Endothelial cell of umbilical vein (primary cell): ENCODE measurements around the gene RAB44. TPM values are rescaled to one million over a fixed set of nuclear protein-coding genes. Genes with fewer than 3 reads are reported as not detected.

Source experiments
- BruUV-seq: library from RNA; stranded (reverse); fragments of 400-500 nt; replicated peaks from 2 replicates; lab custom pipeline; 2021; lab: Mats Ljungman, UMichigan
- CTCF ChIA-PET: fragments of 300-600, 350-600 bp; sonication (Branson Sonifier 250); formaldehyde crosslinking; loops from one replicate; lab custom pipeline; 2021; ENCODE audit warnings: antibody characterized with exemption, inconsistent platforms; lab: Charles Lee
- POLR2A ChIA-PET: fragments of 300-600, 350-600 bp; sonication (Branson Sonifier 250); formaldehyde crosslinking; loops from one replicate; lab custom pipeline; 2021; ENCODE audit warnings: antibody characterized with exemption, inconsistent platforms; lab: Charles Lee
- DNase-seq: peaks from one replicate; pipeline ENCODE4 v3.0.0-alpha.2; 2011; ENCODE audit warnings: low read depth, low spot score
- FAIRE-seq: peaks from 2 replicates; lab custom pipeline; 2011; peaks lifted over from hg19 to GRCh38; lab: Jason Lieb, UNC
- H2AFZ ChIP-seq: 2 replicates; pipeline ENCODE4 v1.6.0; 2012; ENCODE audit warnings: low read depth, low read length, control low read depth, inconsistent platforms
- H3K27ac ChIP-seq: 2 replicates; pipeline ENCODE4 v1.5.1; 2011; ENCODE audit warnings: low read depth, mild to moderate bottlenecking, control low read depth, low read length, moderate library complexity; ENCODE audit not compliant: insufficient read depth
- H3K27me3 ChIP-seq, 2 experiments: 2 replicates each; pipeline versions ENCODE4 v1.6.0 to v1.6.1; 2011; ENCODE audit warnings: low read length in 2 of 2, mixed read lengths in 1 of 2; ENCODE audit not compliant: control insufficient read depth in 2 of 2, insufficient read depth in 2 of 2
- H3K36me3 ChIP-seq, 2 experiments: 2 replicates in 1 of 2; 3 replicates in 1 of 2; pipeline ENCODE4 v1.5.1; 2011; ENCODE audit warnings: low read length in 2 of 2, mild to moderate bottlenecking in 1 of 2, moderate library complexity in 1 of 2; ENCODE audit not compliant: control insufficient read depth in 2 of 2, insufficient read depth in 2 of 2; ENCODE audit errors: extremely low read depth in 1 of 2
- H3K4me1 ChIP-seq: 3 replicates; pipeline ENCODE4 v1.5.1; 2011; ENCODE audit warnings: mild to moderate bottlenecking, low read length; ENCODE audit not compliant: control insufficient read depth, insufficient read depth; ENCODE audit errors: extremely low read depth
- H3K4me2 ChIP-seq: 2 replicates; pipeline ENCODE4 v1.6.1; 2011; ENCODE audit warnings: low read length, control low read depth, mixed read lengths; ENCODE audit not compliant: insufficient read depth
- H3K4me3 ChIP-seq, 3 experiments: fragments of 200-600 bp in 1 of 3; sonication (generic), shearing (Covaris generic) in 1 of 3; replicated peaks in 1 of 3; 2 replicates each; pipeline ENCODE4 v1.5.1; 2011 to 2016; ENCODE audit warnings: control low read depth in 3 of 3, low read length in 3 of 3, mild to moderate bottlenecking in 2 of 3, inconsistent platforms in 1 of 3, low read depth in 1 of 3, moderate library complexity in 1 of 3; ENCODE audit not compliant: insufficient read depth in 1 of 3
- H3K79me2 ChIP-seq: 2 replicates; pipeline ENCODE4 v1.6.0; 2012; ENCODE audit warnings: low read length, inconsistent platforms; ENCODE audit not compliant: control insufficient read depth, insufficient read depth
- H3K9ac ChIP-seq: replicated peaks from 2 replicates; pipeline ENCODE3; 2011; ENCODE audit warnings: low read length, control low read depth; ENCODE audit not compliant: insufficient read depth; ENCODE audit errors: extremely low read depth
- H3K9me1 ChIP-seq: replicated peaks from 3 replicates; pipeline ENCODE4 v1.6.0; 2011; ENCODE audit warnings: mild to moderate bottlenecking, low read length; ENCODE audit not compliant: control insufficient read depth, insufficient read depth; ENCODE audit errors: extremely low read depth
- H3K9me3 ChIP-seq: replicated peaks from 2 replicates; pipeline ENCODE4 v1.5.1; 2012; ENCODE audit warnings: low read length, inconsistent platforms; ENCODE audit not compliant: control insufficient read depth, insufficient read depth
- H4K20me1 ChIP-seq: replicated peaks from 2 replicates; pipeline ENCODE3; 2011; ENCODE audit warnings: mild to moderate bottlenecking, low read length; ENCODE audit not compliant: control insufficient read depth, insufficient read depth; ENCODE audit errors: extremely low read depth
- EZH2 ChIP-seq: IDR thresholded peaks from 2 replicates; pipeline ENCODE4 v1.6.1; 2012; ENCODE audit warnings: borderline replicate concordance, low read depth, mild to moderate bottlenecking, moderate library complexity, low read length, inconsistent platforms; ENCODE audit not compliant: severe bottlenecking
- FOS ChIP-seq: IDR thresholded peaks from 2 replicates; pipeline ENCODE4 v1.6.1; 2011; ENCODE audit warnings: mild to moderate bottlenecking, low read length, moderate library complexity, borderline replicate concordance; ENCODE audit not compliant: insufficient read depth
- GATA2 ChIP-seq: IDR thresholded peaks from 2 replicates; pipeline ENCODE4 v1.7.0; 2011; ENCODE audit warnings: low read depth, mild to moderate bottlenecking, moderate library complexity, mixed read lengths, low read length; ENCODE audit not compliant: insufficient read length, insufficient read depth
- JUN ChIP-seq: IDR thresholded peaks from 2 replicates; pipeline ENCODE4 v1.6.1; 2011; ENCODE audit warnings: borderline replicate concordance, low read depth; ENCODE audit not compliant: insufficient read length, insufficient read depth
- MYC ChIP-seq: IDR thresholded peaks from one replicate; pipeline ENCODE4 v1.6.1; 2011; ENCODE audit warnings: mild to moderate bottlenecking, low read depth, low read length
- POLR2A ChIP-seq: IDR thresholded peaks from 2 replicates; pipeline ENCODE4 v1.6.1; 2012; ENCODE audit warnings: low read depth, mild to moderate bottlenecking, control low read depth, low read length
- POLR2AphosphoS5 ChIP-seq: IDR thresholded peaks from 2 replicates; pipeline ENCODE4 v1.6.1; 2012; ENCODE audit warnings: low read depth, mild to moderate bottlenecking, control low read depth, low read length, moderate library complexity; ENCODE audit not compliant: insufficient read depth
- dilution Hi-C: fragments of 300-500 bp; cut with MboI; formaldehyde crosslinking; loops from one replicate; pipeline ENCODE4 v1.15.0; 2019; ENCODE audit warnings: low sequenced_read_pairs; ENCODE audit not compliant: extremely low pct_ligation_motif_present
- intact Hi-C: fragments of 100-400 bp; cut with micrococcal nuclease; formaldehyde crosslinking; loops from one replicate; pipeline ENCODE4 v1.10.0; 2022
- polyA plus RNA-seq, 4 experiments: library from polyadenylated mRNA; depleted of rRNA in 3 of 4; stranded (reverse) in 3 of 4; unstranded in 1 of 4; fragments of >200 nt; gene quantifications; 2 replicates each; pipeline versions ENCODE4 v1.2.1 to v1.2.3, GENCODE V29; 2011 to 2012; ENCODE audit warnings: missing spikeins in 1 of 4
- total RNA-seq: library from RNA; stranded (reverse); gene quantifications from 2 replicates; pipeline ENCODE4 v1.2.3, GENCODE V29; 2021
- TF ChIP-seq, protein P1 (sequence below): IDR thresholded peaks from 2 replicates; pipeline ENCODE4 v1.6.1; 2011; ENCODE audit not compliant: insufficient read depth, insufficient read length
- TF ChIP-seq, protein P2 (sequence below), 2 donors: IDR thresholded peaks; 1 replicate in 1 of 2; 2 replicates in 1 of 2; pipeline ENCODE4 v1.5.1; 2011; ENCODE audit warnings: low read length in 2 of 2, mild to moderate bottlenecking in 2 of 2, moderate library complexity in 2 of 2, control low read depth in 1 of 2, inconsistent platforms in 1 of 2, low read depth in 1 of 2; ENCODE audit not compliant: insufficient read depth in 1 of 2; ENCODE audit errors: extremely low read depth in 1 of 2

Gene RAB44
- total and polyA plus RNA-seq, 2 donors (not counting 3 experiments of a cell fraction or from before 2014, with no cell fraction given) = 0.03 to 0.11 TPM

DNA sequence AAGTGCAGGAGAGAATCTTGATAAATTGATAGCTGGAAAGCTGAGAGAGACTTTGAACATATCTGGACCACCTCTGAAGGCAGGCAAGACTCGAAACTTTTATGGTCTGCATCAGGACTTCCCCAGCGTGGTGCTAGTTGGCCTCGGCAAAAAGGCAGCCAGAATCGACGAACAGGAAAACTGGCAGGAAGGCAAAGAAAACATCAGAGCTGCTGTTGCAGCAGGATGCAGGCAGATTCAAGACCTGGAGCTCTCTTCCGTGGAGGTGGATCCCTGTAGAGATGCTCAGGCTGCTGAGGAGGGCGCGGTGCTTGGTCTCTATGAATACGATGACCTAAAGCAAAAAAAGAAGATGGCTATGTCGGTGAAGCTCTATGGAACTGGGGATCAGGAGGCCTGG is 23.7 kb upstream of the RAB44 start:
- Histone ChIP-seq H3K4me3 (no peak overlapping the region), H3K4me1 (peaks cover 23% of the 10 kb centered on the region), H3K9me3 (no peaks in the 10 kb centered on the region), H3K79me2 (peaks cover 3% of the 10 kb centered on the region), H3K4me2 (no peak overlapping the region), H3K9ac (no peak overlapping the region), H3K9me1 (no peaks in the 10 kb centered on the region), H3K27ac (no peak overlapping the region), H3K27me3 (no peaks in the 10 kb centered on the region), H4K20me1 (no peaks in the 10 kb centered on the region), H3K36me3 (no peaks in the 10 kb centered on the region), H2AFZ (no peak overlapping the region)
- TF ChIP-seq, protein P1, sequence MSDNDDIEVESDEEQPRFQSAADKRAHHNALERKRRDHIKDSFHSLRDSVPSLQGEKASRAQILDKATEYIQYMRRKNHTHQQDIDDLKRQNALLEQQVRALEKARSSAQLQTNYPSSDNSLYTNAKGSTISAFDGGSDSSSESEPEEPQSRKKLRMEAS = no peak
- TF ChIP-seq POLR2A = no peak
- TF ChIP-seq EZH2 = no peak
- TF ChIP-seq, protein P2, sequence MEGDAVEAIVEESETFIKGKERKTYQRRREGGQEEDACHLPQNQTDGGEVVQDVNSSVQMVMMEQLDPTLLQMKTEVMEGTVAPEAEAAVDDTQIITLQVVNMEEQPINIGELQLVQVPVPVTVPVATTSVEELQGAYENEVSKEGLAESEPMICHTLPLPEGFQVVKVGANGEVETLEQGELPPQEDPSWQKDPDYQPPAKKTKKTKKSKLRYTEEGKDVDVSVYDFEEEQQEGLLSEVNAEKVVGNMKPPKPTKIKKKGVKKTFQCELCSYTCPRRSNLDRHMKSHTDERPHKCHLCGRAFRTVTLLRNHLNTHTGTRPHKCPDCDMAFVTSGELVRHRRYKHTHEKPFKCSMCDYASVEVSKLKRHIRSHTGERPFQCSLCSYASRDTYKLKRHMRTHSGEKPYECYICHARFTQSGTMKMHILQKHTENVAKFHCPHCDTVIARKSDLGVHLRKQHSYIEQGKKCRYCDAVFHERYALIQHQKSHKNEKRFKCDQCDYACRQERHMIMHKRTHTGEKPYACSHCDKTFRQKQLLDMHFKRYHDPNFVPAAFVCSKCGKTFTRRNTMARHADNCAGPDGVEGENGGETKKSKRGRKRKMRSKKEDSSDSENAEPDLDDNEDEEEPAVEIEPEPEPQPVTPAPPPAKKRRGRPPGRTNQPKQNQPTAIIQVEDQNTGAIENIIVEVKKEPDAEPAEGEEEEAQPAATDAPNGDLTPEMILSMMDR (IDR thresholded peaks at IDR 0.05; ENCODE audit: extremely low read depth in 1 of 2, insufficient read depth in 1 of 2, low read depth in 1 of 2, low read length in 2 of 2) = no peak
- TF ChIP-seq JUN = no peak
- no peak for TF ChIP-seq POLR2AphosphoS5
- no peak for TF ChIP-seq MYC
- TF ChIP-seq GATA2 = no peak
- no peak for TF ChIP-seq FOS
- no TSS peak for BruUV-seq
- POLR2A ChIA-PET = no interaction called here
- FAIRE-seq = no peak
- intact Hi-C loops (no loop called here), dilution Hi-C loops (no loop called here)
- CTCF ChIA-PET = interaction anchor here (1.3 kb wide), 1 partner anchor 45 kb away, joined by 3 read pairs; no protein-coding TSS in a partner anchor
- no peak for DNase-seq
